Mesothelial cell of epicardium (in vitro differentiated cells): Measurements from ENCODE around the gene NLK. TPM values are rescaled to one million over a fixed set of nuclear protein-coding genes. Genes with fewer than 3 reads are reported as not detected.

ENCODE experiments used
- DNase-seq, 2 experiments: peaks; one replicate each; pipeline ENCODE4 v3.0.0; 2021; ENCODE audit warnings: low spot score in 2 of 2; ENCODE audit not compliant: unreplicated experiment in 2 of 2
- H3K27ac Mint-ChIP-seq: 2 replicates; pipeline ENCODE4 v1.8.0; 2021; ENCODE audit warnings: mixed read lengths
- H3K27me3 Mint-ChIP-seq: 2 replicates; pipeline ENCODE4 v1.8.0; 2021; ENCODE audit warnings: low read depth, mixed read lengths
- H3K36me3 Mint-ChIP-seq: 2 replicates; pipeline ENCODE4 v1.8.0; 2021; ENCODE audit warnings: mixed read lengths
- H3K4me1 Mint-ChIP-seq: 2 replicates; pipeline ENCODE4 v1.8.0; 2021; ENCODE audit warnings: mixed read lengths
- H3K4me3 Mint-ChIP-seq: 2 replicates; pipeline ENCODE4 v1.8.0; 2021; ENCODE audit warnings: mild to moderate bottlenecking, moderate library complexity, mixed read lengths
- H3K9me3 Mint-ChIP-seq: 2 replicates; pipeline ENCODE4 v1.8.0; 2021; ENCODE audit warnings: mixed read lengths
- CTCF ChIP-seq: fragments of 200-600 bp; sonication (generic); IDR thresholded peaks from one replicate; pipeline ENCODE4 v1.5.0; 2021; ENCODE audit warnings: antibody characterized with exemption; ENCODE audit not compliant: unreplicated experiment
- total RNA-seq: library from RNA; stranded (reverse); gene quantifications from 3 replicates; pipeline ENCODE4 v1.2.1, GENCODE V29; 2021

The NLK gene
- total RNA-seq, result 22.6 to 23.8 TPM (median 23.6 TPM) in 3 replicates

GRCh38 chr17:28042657-28042720, at the start of gene NLK:
TSS of gene NLK (plus strand) at chr17:28042677. CDS start at chr17:28042874, 197 bp downstream.
- H3K27me3 Mint-ChIP-seq, result peaks cover 3% of the 10 kb centered on the region
- no peaks in the 10 kb centered on the region for H3K36me3 Mint-ChIP-seq
- H3K9me3 Mint-ChIP-seq, result no peaks in the 10 kb centered on the region
- peak within 1 kb of the TSS; percentile 90 for H3K4me3 Mint-ChIP-seq
- no peak for DNase-seq
- H3K27ac Mint-ChIP-seq, result peak within 1 kb of the TSS; percentile 90
- no peak for TF ChIP-seq CTCF
- peaks cover 46% of the 10 kb centered on the region for H3K4me1 Mint-ChIP-seq

DNA sequence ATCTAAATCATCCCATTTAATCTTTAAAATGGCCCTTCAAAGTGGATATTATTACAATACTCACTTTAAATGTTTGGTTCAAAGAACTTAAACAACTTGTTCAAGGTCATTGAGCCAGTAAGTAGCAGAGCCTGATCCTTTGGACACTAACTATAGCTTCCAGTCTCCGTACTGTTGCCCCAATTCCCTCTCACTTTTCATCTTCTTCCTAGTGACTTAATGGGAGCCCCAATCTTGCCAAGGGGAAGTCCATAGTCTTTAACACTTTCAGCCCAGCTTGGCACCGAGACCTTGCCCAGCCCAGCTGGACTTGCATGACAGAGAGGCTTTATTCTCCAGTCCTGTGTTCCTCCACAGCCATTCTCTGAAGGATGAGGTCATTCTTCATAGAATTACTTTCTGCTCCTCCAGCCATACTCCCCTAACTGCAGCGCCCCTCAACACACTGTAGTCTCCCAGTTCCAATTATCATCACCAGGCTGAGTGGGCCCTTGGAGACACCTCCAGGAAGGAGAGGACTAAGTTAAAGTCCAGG, 49.2 kb upstream of the NLK start:
- no peaks in the 10 kb centered on the region for H3K36me3 Mint-ChIP-seq

GRCh38 chr17:27993723-27994310, 48.7 kb upstream of the NLK start:
- no peaks in the 10 kb centered on the region for H3K9me3 Mint-ChIP-seq
- H3K4me1 Mint-ChIP-seq, result no peaks in the 10 kb centered on the region
- no peaks in the 10 kb centered on the region for H3K36me3 Mint-ChIP-seq
- TF ChIP-seq CTCF, result no peak
- H3K27ac Mint-ChIP-seq, result no peak overlapping the region
- no peak for DNase-seq
- H3K4me3 Mint-ChIP-seq, result no peak overlapping the region
- H3K27me3 Mint-ChIP-seq, result peaks cover 23% of the 10 kb centered on the region

More for the DNA sequence above, 49.2 kb upstream of the NLK start:
- DNase-seq, result no peak
- no peaks in the 10 kb centered on the region for H3K4me1 Mint-ChIP-seq
- peaks cover 22% of the 10 kb centered on the region for H3K27me3 Mint-ChIP-seq
- TF ChIP-seq CTCF, result no peak
- H3K27ac Mint-ChIP-seq, result no peak overlapping the region
- no peaks in the 10 kb centered on the region for H3K9me3 Mint-ChIP-seq
- H3K4me3 Mint-ChIP-seq, result no peak overlapping the region

- no peak for TF ChIP-seq CTCF
- no peaks in the 10 kb centered on the region for H3K9me3 Mint-ChIP-seq
- H3K27me3 Mint-ChIP-seq, result peaks cover 24% of the 10 kb centered on the region
- DNase-seq, result no peak
- no peaks in the 10 kb centered on the region for H3K4me1 Mint-ChIP-seq
- no peak overlapping the region for H3K4me3 Mint-ChIP-seq
- no peak overlapping the region for H3K27ac Mint-ChIP-seq
- H3K36me3 Mint-ChIP-seq, result no peaks in the 10 kb centered on the region
Measured at GRCh38 chr17:27994586-27994985, 47.9 kb upstream of the NLK start.

- H3K4me3 Mint-ChIP-seq, result no peak overlapping the region
- H3K4me1 Mint-ChIP-seq, result no peaks in the 10 kb centered on the region
- H3K36me3 Mint-ChIP-seq, result no peaks in the 10 kb centered on the region
- H3K9me3 Mint-ChIP-seq, result no peaks in the 10 kb centered on the region
- H3K27ac Mint-ChIP-seq, result no peak overlapping the region
- peaks cover 24% of the 10 kb centered on the region for H3K27me3 Mint-ChIP-seq
- no peak for TF ChIP-seq CTCF
- DNase-seq, result no peak
Measured at GRCh38 chr17:27995554-27995953, 46.9 kb upstream of the NLK start.
